ENCODE data around the gene GNA14.

DNA sequence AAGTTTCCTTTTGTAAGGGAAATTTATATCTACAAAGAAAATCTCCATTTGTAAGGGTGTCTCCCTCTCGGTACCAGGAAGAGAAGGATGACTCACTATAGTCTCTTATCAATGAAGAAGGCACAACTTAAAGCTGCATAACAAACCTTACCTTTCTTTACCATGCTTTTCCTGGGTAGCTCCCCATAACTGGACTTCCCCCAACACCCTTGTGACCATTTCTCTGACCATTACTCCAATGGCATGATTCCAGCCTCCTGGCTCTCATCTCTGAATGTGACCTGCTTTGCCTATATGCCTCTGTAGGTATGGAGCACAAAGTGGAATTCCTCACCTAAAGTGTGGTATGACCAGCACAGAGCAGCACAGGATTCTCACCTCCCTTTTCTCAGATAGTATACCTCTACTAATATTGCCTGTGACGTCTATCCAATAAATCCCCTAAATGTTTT, 62.8 kb downstream of the GNA14 start:
- TF ChIP-seq, protein P1, sequence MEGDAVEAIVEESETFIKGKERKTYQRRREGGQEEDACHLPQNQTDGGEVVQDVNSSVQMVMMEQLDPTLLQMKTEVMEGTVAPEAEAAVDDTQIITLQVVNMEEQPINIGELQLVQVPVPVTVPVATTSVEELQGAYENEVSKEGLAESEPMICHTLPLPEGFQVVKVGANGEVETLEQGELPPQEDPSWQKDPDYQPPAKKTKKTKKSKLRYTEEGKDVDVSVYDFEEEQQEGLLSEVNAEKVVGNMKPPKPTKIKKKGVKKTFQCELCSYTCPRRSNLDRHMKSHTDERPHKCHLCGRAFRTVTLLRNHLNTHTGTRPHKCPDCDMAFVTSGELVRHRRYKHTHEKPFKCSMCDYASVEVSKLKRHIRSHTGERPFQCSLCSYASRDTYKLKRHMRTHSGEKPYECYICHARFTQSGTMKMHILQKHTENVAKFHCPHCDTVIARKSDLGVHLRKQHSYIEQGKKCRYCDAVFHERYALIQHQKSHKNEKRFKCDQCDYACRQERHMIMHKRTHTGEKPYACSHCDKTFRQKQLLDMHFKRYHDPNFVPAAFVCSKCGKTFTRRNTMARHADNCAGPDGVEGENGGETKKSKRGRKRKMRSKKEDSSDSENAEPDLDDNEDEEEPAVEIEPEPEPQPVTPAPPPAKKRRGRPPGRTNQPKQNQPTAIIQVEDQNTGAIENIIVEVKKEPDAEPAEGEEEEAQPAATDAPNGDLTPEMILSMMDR (IDR thresholded peaks at IDR 0.05), result no peak
- TF ChIP-seq POLR2A (IDR thresholded peaks at IDR 0.05), result no peak

All from thyroid gland (tissue), 4 donors.